Measurements from ENCODE around the gene PNP. TPM values are rescaled to one million over a fixed set of nuclear protein-coding genes. Genes with fewer than 3 reads are reported as not detected.

The PNP gene
- polyA plus RNA-seq, 1 donor from 2014 or later: 12.6 TPM

GRCh38 chr14:20486684-20487395 is 17.6 kb downstream of the PNP start:
- Histone ChIP-seq H3K9me3 (ENCODE audit: low read length) (no peaks in the 10 kb centered on the region), H3F3A (ENCODE audit: insufficient read depth, low read length, poor library complexity, severe bottlenecking) (no peaks in the 10 kb centered on the region), H3K9me2 (ENCODE audit: insufficient read depth, low read length) (no peaks in the 10 kb centered on the region), H2AFZ (ENCODE audit: low read depth, low read length) (no peak overlapping the region), H4K20me1 (ENCODE audit: insufficient read depth) (no peaks in the 10 kb centered on the region), H3K4me3 (ENCODE audit: low read length) (no peak overlapping the region), H3K27me3 (ENCODE audit: insufficient read depth, low read depth, low read length) (no peaks in the 10 kb centered on the region), H3K9ac (ENCODE audit: low read length) (no peak overlapping the region), H3K36me3 (ENCODE audit: insufficient read depth, low read length) (no peaks in the 10 kb centered on the region), H3K79me2 (replicated peaks; ENCODE audit: insufficient read depth, low read length) (no peaks in the 10 kb centered on the region), H3K27ac (ENCODE audit: low read length) (no peak overlapping the region), H3K4me2 (ENCODE audit: low read length) (no peak overlapping the region)
- no peak for TF ChIP-seq POLR2AphosphoS5 (IDR thresholded peaks at IDR 0.05)
- no peak for TF ChIP-seq TAF1 (IDR thresholded peaks at IDR 0.05; ENCODE audit: low read depth)
- TF ChIP-seq MXI1 (conservative IDR thresholded peaks at IDR 0.05; ENCODE audit: poor library complexity, severe bottlenecking): no peak

- Histone ChIP-seq H3K9me2 (ENCODE audit: insufficient read depth, low read length) (no peaks in the 10 kb centered on the region), H3K27ac (ENCODE audit: low read length) (no peak overlapping the region), H3K79me2 (replicated peaks; ENCODE audit: insufficient read depth, low read length) (no peaks in the 10 kb centered on the region), H3K9ac (ENCODE audit: low read length) (no peak overlapping the region), H3F3A (ENCODE audit: insufficient read depth, low read length, poor library complexity, severe bottlenecking) (no peaks in the 10 kb centered on the region), H3K4me3 (ENCODE audit: low read length) (no peak overlapping the region), H4K20me1 (ENCODE audit: insufficient read depth) (no peaks in the 10 kb centered on the region), H3K27me3 (ENCODE audit: insufficient read depth, low read depth, low read length) (no peaks in the 10 kb centered on the region), H3K4me2 (ENCODE audit: low read length) (no peak overlapping the region), H3K36me3 (ENCODE audit: insufficient read depth, low read length) (no peaks in the 10 kb centered on the region), H2AFZ (ENCODE audit: low read depth, low read length) (no peak overlapping the region), H3K9me3 (ENCODE audit: low read length) (no peaks in the 10 kb centered on the region)
- TF ChIP-seq TAF1 (IDR thresholded peaks at IDR 0.05; ENCODE audit: low read depth) (no peak), MXI1 (conservative IDR thresholded peaks at IDR 0.05; ENCODE audit: poor library complexity, severe bottlenecking) (no peak), REST (IDR thresholded peaks at IDR 0.05; ENCODE audit: borderline replicate concordance) (no peak), RAD21 (conservative IDR thresholded peaks at IDR 0.05) (no peak), EZH2 (IDR thresholded peaks at IDR 0.05; ENCODE audit: borderline replicate concordance, insufficient read depth, low read length, poor library complexity, severe bottlenecking) (no peak), EP300 (conservative IDR thresholded peaks at IDR 0.05; ENCODE audit: poor library complexity, severe bottlenecking) (no peak), CTCF (IDR thresholded peaks at IDR 0.05; ENCODE audit: poor library complexity, severe bottlenecking) (no peak), SMC3 (conservative IDR thresholded peaks at IDR 0.05; ENCODE audit: poor library complexity) (no peak), POLR2AphosphoS5 (IDR thresholded peaks at IDR 0.05) (no peak)
Measured at GRCh38 chr14:20487396-20487725, 18.2 kb downstream of the PNP start.

All from neural cell (in vitro differentiated cells).